ENCODE data around the gene LRRC19.

DNA sequence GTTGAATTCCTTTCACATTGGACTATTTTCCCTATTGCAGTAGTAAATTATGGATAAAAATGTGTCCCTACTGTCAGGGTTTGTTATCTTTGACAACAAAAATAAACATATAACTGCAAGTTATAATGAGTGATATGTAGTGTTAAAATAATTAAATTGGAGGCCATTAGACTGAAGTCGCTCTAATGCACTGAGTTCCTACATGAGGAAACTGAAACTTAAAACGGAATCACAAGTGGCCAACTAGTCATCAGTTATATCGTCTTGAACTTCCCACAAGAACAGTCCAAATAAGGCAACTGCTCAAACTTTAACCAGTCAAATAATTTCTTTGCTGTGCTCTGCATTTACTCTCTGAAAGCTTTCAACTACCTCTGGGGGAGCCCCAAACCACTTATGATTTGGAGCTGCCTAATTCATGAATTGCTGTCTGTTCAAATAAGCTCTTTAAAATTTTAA, 51.4 kb downstream of the LRRC19 start:
- TF ChIP-seq CTCF (IDR thresholded peaks at IDR 0.05) (no peak), POLR2A (IDR thresholded peaks at IDR 0.05) (no peak)
